Activated T-cell treated with anti-CD3 and anti-CD28 coated beads, Interleukin-2, amount 50 U/mL, for 24 hours (primary cell): Measurements from ENCODE around the gene TAF11L3.
"Not testable (repeated sequence)": the region's sequence is repeated elsewhere in the genome, so short reads cannot be mapped to it uniquely, and the experiment has no call there.

Source experiments
- DNase-seq: peaks from one replicate; pipeline ENCODE4 v3.0.0-alpha.2; 2020
- H3K27ac Mint-ChIP-seq: 2 replicates; pipeline ENCODE4 v1.8.0; 2020; ENCODE audit warnings: mild to moderate bottlenecking, mixed read lengths
- H3K27me3 Mint-ChIP-seq: 2 replicates; pipeline ENCODE4 v1.8.0; 2020; ENCODE audit warnings: mixed read lengths
- H3K36me3 Mint-ChIP-seq: 2 replicates; pipeline ENCODE4 v1.8.0; 2020; ENCODE audit warnings: low read depth, mixed read lengths
- H3K4me1 Mint-ChIP-seq: 2 replicates; pipeline ENCODE4 v1.8.0; 2020; ENCODE audit warnings: low read depth, mixed read lengths
- H3K4me3 Mint-ChIP-seq: 2 replicates; pipeline ENCODE4 v1.8.0; 2020; ENCODE audit warnings: mild to moderate bottlenecking, moderate library complexity, mixed read lengths
- H3K9me3 Mint-ChIP-seq: 2 replicates; pipeline ENCODE4 v1.8.0; 2020; ENCODE audit warnings: mixed read lengths

TAF11L3 gene

GRCh38 chr5:17519508-17519907 lies 1.3 kb downstream of the TAF11L3 start:
- H3K4me1 Mint-ChIP-seq, H3K36me3 Mint-ChIP-seq, H3K9me3 Mint-ChIP-seq, H3K4me3 Mint-ChIP-seq, H3K27me3 Mint-ChIP-seq, H3K27ac Mint-ChIP-seq, DNase-seq: not testable (repeated sequence)

GRCh38 chr5:17521501-17521900 lies 3.3 kb downstream of the TAF11L3 start, which contains the start of gene TAF11L4:
TSS of gene TAF11L4 (plus strand) at chr5:17521801.
- not testable (repeated sequence) for H3K27ac Mint-ChIP-seq, DNase-seq, H3K9me3 Mint-ChIP-seq, H3K36me3 Mint-ChIP-seq, H3K4me1 Mint-ChIP-seq, H3K27me3 Mint-ChIP-seq, H3K4me3 Mint-ChIP-seq

- not testable (repeated sequence) for H3K9me3 Mint-ChIP-seq, H3K27me3 Mint-ChIP-seq, DNase-seq, H3K4me1 Mint-ChIP-seq, H3K27ac Mint-ChIP-seq, H3K36me3 Mint-ChIP-seq, H3K4me3 Mint-ChIP-seq
Measured at GRCh38 chr5:17524935-17525334, 6.8 kb downstream of the TAF11L3 start, which contains the start of gene TAF11L5. TSS of gene TAF11L5 (plus strand) at chr5:17525235.

DNA sequence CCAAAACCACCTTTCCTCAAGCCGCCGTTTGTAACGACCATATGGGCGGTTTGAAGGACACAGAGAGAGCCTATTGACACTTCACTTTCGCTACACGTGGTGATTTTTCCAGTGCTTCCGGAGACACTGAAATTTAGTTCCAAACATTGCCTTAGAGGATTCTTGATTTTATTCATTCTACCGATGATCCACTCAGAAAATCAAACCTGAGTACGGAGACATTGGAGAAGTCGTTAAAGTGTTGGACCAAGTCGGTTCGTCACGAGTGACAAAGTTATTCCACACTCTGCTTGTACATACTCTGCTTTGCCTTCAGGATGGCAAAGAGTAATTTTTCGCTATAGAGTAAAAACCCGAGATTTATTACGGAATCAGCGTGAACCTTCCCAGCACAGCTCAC lies 8.3 kb downstream of the TAF11L3 start:
- not testable (repeated sequence) for H3K4me3 Mint-ChIP-seq, H3K36me3 Mint-ChIP-seq, DNase-seq, H3K27ac Mint-ChIP-seq, H3K27me3 Mint-ChIP-seq, H3K4me1 Mint-ChIP-seq, H3K9me3 Mint-ChIP-seq

DNA sequence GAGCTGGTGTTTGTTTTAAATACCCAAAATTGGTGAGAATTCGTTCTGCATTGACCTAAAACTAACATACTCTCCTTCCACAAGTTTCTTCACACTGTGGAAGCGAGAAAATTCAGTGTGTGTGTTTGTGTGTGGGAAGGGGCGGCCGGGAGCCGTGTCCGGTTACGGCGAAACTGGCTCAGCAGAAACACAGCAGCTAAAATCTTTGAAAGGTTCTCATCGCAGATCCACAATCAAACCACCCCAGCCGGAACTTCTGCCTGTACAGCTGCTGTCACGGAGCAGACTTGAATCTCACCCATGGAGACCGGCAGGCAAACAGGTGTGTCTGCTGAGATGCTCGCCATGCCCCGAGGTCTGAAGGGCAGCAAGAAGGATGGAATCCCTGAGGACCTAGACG lies 10.2 kb downstream of the TAF11L3 start, which contains the start of gene TAF11L6:
TSS of gene TAF11L6 (plus strand) at position 301 of the 400 bp plus-strand sequence.
- not testable (repeated sequence) for DNase-seq, H3K36me3 Mint-ChIP-seq, H3K4me3 Mint-ChIP-seq, H3K4me1 Mint-ChIP-seq, H3K9me3 Mint-ChIP-seq, H3K27ac Mint-ChIP-seq, H3K27me3 Mint-ChIP-seq
